Panc1 (cell line): ENCODE data around the gene TGM1. TPM values are rescaled to one million over a fixed set of nuclear protein-coding genes. Genes with fewer than 3 reads are reported as not detected.

Experiments used
- ATAC-seq: fragments of 200-7000 bp; cut with Tn5 transposase; 2 replicates; pipeline ENCODE4 v1.9.1; 2020; ENCODE audit warnings: mild to moderate bottlenecking, moderate library complexity
- BruUV-seq: library from RNA; stranded (reverse); fragments of 400-500 nt; replicated peaks from 2 replicates; lab custom pipeline; 2021; lab: Mats Ljungman, UMichigan
- CTCF ChIA-PET: fragments of 300-600 bp; sonication (Branson Sonifier 250); formaldehyde crosslinking; loops from one replicate; lab custom pipeline; 2022; ENCODE audit warnings: antibody characterized with exemption; lab: Charles Lee
- POLR2A ChIA-PET: fragments of 300-600 bp; sonication (Branson Sonifier 250); formaldehyde crosslinking; loops from one replicate; lab custom pipeline; 2022; ENCODE audit warnings: antibody characterized with exemption; lab: Charles Lee
- DNase-seq: peaks from one replicate; pipeline ENCODE4 v3.0.0-alpha.2; 2010; ENCODE audit warnings: low read depth, low spot score
- H3K27ac ChIP-seq: 2 replicates; pipeline ENCODE4 v1.5.1; 2011; ENCODE audit warnings: mild to moderate bottlenecking, low read length, inconsistent platforms
- H3K27me3 ChIP-seq: fragments of 200-500 bp; sonication (Bioruptor generic); 2 replicates; pipeline ENCODE4 v1.6.0; 2014; ENCODE audit warnings: low read length, inconsistent platforms; ENCODE audit not compliant: control insufficient read depth, insufficient read depth
- H3K36me3 ChIP-seq: fragments of 200-500 bp; sonication (Bioruptor generic); 2 replicates; pipeline ENCODE4 v1.5.1; 2014; ENCODE audit warnings: inconsistent platforms, mild to moderate bottlenecking, low read length, moderate library complexity; ENCODE audit not compliant: control insufficient read depth, insufficient read depth
- H3K4me1 ChIP-seq: 2 replicates; pipeline ENCODE4 v1.5.1; 2011; ENCODE audit warnings: inconsistent platforms, mild to moderate bottlenecking, low read length, moderate library complexity; ENCODE audit not compliant: control insufficient read depth, insufficient read depth
- H3K4me3 ChIP-seq, 2 experiments: 2 replicates each; pipeline ENCODE4 v1.5.1; 2011 to 2012; ENCODE audit warnings: low read depth in 2 of 2, low read length in 2 of 2, mild to moderate bottlenecking in 2 of 2, inconsistent platforms in 1 of 2, moderate library complexity in 1 of 2
- H3K9me3 ChIP-seq: fragments of 200-500 bp; sonication (Bioruptor generic); 2 replicates; pipeline ENCODE4 v1.5.1; 2014; ENCODE audit warnings: low read depth, mild to moderate bottlenecking, inconsistent platforms, low read length, moderate library complexity; ENCODE audit not compliant: control insufficient read depth, insufficient read depth
- CTCF ChIP-seq: fragments of 450-650 bp; IDR thresholded peaks from 2 replicates; pipeline ENCODE4 v1.5.1; 2017; ENCODE audit warnings: mild to moderate bottlenecking
- POLR2AphosphoS5 ChIP-seq: IDR thresholded peaks from 2 replicates; pipeline ENCODE4 v1.6.1; 2012; ENCODE audit warnings: mild to moderate bottlenecking, low read depth, low read length, moderate library complexity
- SIN3A ChIP-seq: IDR thresholded peaks from 2 replicates; pipeline ENCODE4 v1.6.1; 2012; ENCODE audit warnings: low read depth, mild to moderate bottlenecking, low read length, moderate library complexity, borderline replicate concordance; ENCODE audit not compliant: insufficient read depth
- TCF7L2 ChIP-seq: IDR thresholded peaks from 2 replicates; pipeline ENCODE4 v1.6.1; 2011; ENCODE audit warnings: mild to moderate bottlenecking, low read depth, low read length, inconsistent platforms
- in situ Hi-C: cut with HindIII; loops from 2 replicates; pipeline ENCODE4 v1.10.0; 2016; ENCODE audit warnings: low sequenced_read_pairs, low pct_unique_long_range_greater_than_20kb
- intact Hi-C: fragments of 100-400 bp; cut with micrococcal nuclease; formaldehyde crosslinking; loops from one replicate; pipeline ENCODE4 v1.10.0; 2022; ENCODE audit not compliant: unreplicated experiment
- total RNA-seq: library from RNA; stranded (reverse); gene quantifications from one replicate; pipeline ENCODE4 v1.2.1, GENCODE V29; 2021; ENCODE audit not compliant: unreplicated experiment
- TF ChIP-seq, protein P1 (sequence below), 2 experiments: IDR thresholded peaks; 2 replicates each; pipeline ENCODE4 v1.6.1; 2011 to 2012; ENCODE audit warnings: low read depth in 2 of 2, control low read depth in 1 of 2, low read length in 1 of 2, mild to moderate bottlenecking in 1 of 2, moderate library complexity in 1 of 2; ENCODE audit not compliant: insufficient read depth in 1 of 2

The TGM1 gene
- total RNA-seq, 1 experiment from 2014 or later = 2.3 TPM

DNA sequence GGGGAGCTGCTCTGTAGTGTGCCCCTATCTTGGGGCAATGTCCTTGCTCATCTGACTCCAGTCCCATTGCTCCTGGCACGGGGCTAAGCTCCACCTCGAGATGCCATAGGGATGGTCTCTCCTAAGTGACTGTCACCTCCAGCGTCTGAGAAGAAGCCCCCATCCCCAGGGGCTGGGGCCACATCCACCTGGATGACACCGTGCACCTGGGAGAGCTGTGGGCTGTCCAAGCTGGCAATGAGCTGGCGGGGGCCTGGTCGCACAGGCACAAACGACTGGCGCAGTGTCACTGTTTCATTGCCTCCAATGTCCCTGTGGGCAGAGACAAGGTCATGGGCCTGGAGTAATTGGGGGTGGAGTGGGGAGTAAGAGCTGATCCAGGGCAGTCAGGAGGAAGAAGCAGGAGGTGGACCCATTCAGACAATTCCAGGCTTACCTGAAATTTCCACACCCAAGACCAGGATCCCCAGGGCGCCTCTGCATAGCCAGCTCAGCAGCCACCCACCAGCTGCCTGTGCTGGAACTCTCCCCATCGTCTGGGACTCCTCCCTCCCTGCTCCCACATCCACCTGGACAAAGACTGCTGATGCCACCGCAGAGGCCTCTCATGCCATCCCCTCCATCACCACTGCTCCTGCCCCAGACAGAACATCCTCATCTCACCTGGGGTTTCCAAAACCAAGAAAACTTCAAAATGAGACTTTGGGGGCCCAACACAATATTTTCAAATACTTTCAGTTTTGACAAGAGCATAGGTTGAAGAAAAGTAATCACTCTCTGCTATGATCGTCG, 13.6 kb downstream of the TGM1 start:
- in situ Hi-C loops (no loop called here), intact Hi-C loops (no loop called here)
- no TSS peak for BruUV-seq
- Histone ChIP-seq H3K4me1 (no peaks in the 10 kb centered on the region), H3K27ac (no peak overlapping the region), H3K27me3 (no peaks in the 10 kb centered on the region), H3K36me3 (no peaks in the 10 kb centered on the region), H3K9me3 (no peaks in the 10 kb centered on the region), H3K4me3 (no peak overlapping the region)
- no peak for DNase-seq
- ChIA-PET CTCF (no interaction called here), POLR2A (no interaction called here)
- no peak for ATAC-seq
- TF ChIP-seq, protein P1, sequence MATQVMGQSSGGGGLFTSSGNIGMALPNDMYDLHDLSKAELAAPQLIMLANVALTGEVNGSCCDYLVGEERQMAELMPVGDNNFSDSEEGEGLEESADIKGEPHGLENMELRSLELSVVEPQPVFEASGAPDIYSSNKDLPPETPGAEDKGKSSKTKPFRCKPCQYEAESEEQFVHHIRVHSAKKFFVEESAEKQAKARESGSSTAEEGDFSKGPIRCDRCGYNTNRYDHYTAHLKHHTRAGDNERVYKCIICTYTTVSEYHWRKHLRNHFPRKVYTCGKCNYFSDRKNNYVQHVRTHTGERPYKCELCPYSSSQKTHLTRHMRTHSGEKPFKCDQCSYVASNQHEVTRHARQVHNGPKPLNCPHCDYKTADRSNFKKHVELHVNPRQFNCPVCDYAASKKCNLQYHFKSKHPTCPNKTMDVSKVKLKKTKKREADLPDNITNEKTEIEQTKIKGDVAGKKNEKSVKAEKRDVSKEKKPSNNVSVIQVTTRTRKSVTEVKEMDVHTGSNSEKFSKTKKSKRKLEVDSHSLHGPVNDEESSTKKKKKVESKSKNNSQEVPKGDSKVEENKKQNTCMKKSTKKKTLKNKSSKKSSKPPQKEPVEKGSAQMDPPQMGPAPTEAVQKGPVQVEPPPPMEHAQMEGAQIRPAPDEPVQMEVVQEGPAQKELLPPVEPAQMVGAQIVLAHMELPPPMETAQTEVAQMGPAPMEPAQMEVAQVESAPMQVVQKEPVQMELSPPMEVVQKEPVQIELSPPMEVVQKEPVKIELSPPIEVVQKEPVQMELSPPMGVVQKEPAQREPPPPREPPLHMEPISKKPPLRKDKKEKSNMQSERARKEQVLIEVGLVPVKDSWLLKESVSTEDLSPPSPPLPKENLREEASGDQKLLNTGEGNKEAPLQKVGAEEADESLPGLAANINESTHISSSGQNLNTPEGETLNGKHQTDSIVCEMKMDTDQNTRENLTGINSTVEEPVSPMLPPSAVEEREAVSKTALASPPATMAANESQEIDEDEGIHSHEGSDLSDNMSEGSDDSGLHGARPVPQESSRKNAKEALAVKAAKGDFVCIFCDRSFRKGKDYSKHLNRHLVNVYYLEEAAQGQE (IDR thresholded peaks at IDR 0.05; ENCODE audit: insufficient read depth in 1 of 2, low read depth in 2 of 2, low read length in 1 of 2) = no peak
- no peak for TF ChIP-seq CTCF
- no peak for TF ChIP-seq POLR2AphosphoS5
- TF ChIP-seq SIN3A = no peak
- TF ChIP-seq TCF7L2 = no peak

DNA sequence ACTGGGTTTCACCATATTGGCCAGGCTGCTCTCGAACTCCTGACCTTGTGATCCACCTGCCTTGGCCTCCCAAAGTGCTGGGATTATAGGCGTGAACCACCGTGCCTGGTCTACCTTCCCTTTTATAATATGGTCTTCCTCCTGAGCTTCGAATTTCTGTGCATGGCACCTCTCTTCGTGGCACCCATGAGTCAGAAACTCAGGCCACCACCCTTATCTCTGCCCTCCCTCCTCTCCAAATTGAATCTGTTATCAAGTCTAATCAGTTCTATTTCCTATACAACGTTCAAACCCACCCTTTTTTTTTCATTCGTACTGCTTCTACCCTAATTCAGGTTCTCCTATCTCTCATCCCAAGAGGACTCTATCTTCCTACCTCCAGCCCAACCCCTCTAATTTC, 15.6 kb downstream of the TGM1 start:
- H3K4me3 ChIP-seq = no peak overlapping the region
- ChIA-PET POLR2A (interaction anchor here (0.6 to 0.7 kb wide), 2 partner anchors 32 to 53 kb away, joined by 4 read pairs; no protein-coding TSS in a partner anchor), CTCF (no interaction called here)
- H3K4me1 ChIP-seq = no peaks in the 10 kb centered on the region
- no peaks in the 10 kb centered on the region for H3K36me3 ChIP-seq
- TF ChIP-seq, protein P1 (IDR thresholded peaks at IDR 0.05; ENCODE audit: insufficient read depth in 1 of 2, low read depth in 2 of 2, low read length in 1 of 2) = no peak
- no peak for TF ChIP-seq CTCF
- DNase-seq (no peak), ATAC-seq (no peak)
- H3K9me3 ChIP-seq = no peaks in the 10 kb centered on the region
- intact Hi-C loops = no loop called here
- in situ Hi-C loops = no loop called here
- no TSS peak for BruUV-seq
- no peaks in the 10 kb centered on the region for H3K27me3 ChIP-seq
- H3K27ac ChIP-seq = no peak overlapping the region
